ENCODE data around the gene TBX2.

The TBX2 gene

GRCh38 chr17:61404913-61405685, 5.5 kb downstream of the TBX2 start:
- Histone ChIP-seq H3K4me1 (ENCODE audit: control insufficient read depth, insufficient read depth, low read length) (peaks cover 20% of the 10 kb centered on the region), H3K9me3 (ENCODE audit: control insufficient read depth, insufficient read depth, low read depth, low read length) (no peaks in the 10 kb centered on the region), H3K4me3 (ENCODE audit: low read depth, low read length) (peak overlapping the region; percentile 41), H3K27ac (ENCODE audit: low read depth, low read length) (no peak overlapping the region), H3K36me3 (ENCODE audit: control insufficient read depth, insufficient read depth, low read length) (no peaks in the 10 kb centered on the region), H3K9ac (ENCODE audit: low read length) (no peak overlapping the region), H3K27me3 (ENCODE audit: control insufficient read depth, insufficient read depth, low read length) (peaks cover 100% of the 10 kb centered on the region)

GRCh38 chr17:61405686-61406536, 6.3 kb downstream of the TBX2 start:
- H3K36me3 ChIP-seq (ENCODE audit: control insufficient read depth, insufficient read depth, low read length), result no peaks in the 10 kb centered on the region
- no peaks in the 10 kb centered on the region for H3K9me3 ChIP-seq (ENCODE audit: control insufficient read depth, insufficient read depth, low read depth, low read length)
- H3K9ac ChIP-seq (ENCODE audit: low read length), result no peak overlapping the region
- no peak overlapping the region for H3K27ac ChIP-seq (ENCODE audit: low read depth, low read length)
- H3K4me1 ChIP-seq (ENCODE audit: control insufficient read depth, insufficient read depth, low read length), result peaks cover 20% of the 10 kb centered on the region
- peaks cover 100% of the 10 kb centered on the region for H3K27me3 ChIP-seq (ENCODE audit: control insufficient read depth, insufficient read depth, low read length)
- H3K4me3 ChIP-seq (ENCODE audit: low read depth, low read length), result peak overlapping the region; percentile 41; the same call in 1 of the 2 replicates

- no peak overlapping the region for H3K9ac ChIP-seq (ENCODE audit: low read length)
- peaks cover 100% of the 10 kb centered on the region for H3K27me3 ChIP-seq (ENCODE audit: control insufficient read depth, insufficient read depth, low read length)
- H3K4me1 ChIP-seq (ENCODE audit: control insufficient read depth, insufficient read depth, low read length), result peaks cover 20% of the 10 kb centered on the region
These were observed 6.8 kb downstream of the TBX2 start for GRCh38 chr17:61406537-61406845.

GRCh38 chr17:61406971-61407911, 7.6 kb downstream of the TBX2 start:
- Histone ChIP-seq H3K27me3 (ENCODE audit: control insufficient read depth, insufficient read depth, low read length) (peaks cover 100% of the 10 kb centered on the region), H3K4me1 (ENCODE audit: control insufficient read depth, insufficient read depth, low read length) (peaks cover 20% of the 10 kb centered on the region), H3K27ac (ENCODE audit: low read depth, low read length) (no peak overlapping the region), H3K9ac (ENCODE audit: low read length) (no peak overlapping the region), H3K36me3 (ENCODE audit: control insufficient read depth, insufficient read depth, low read length) (no peaks in the 10 kb centered on the region), H3K4me3 (ENCODE audit: low read depth, low read length) (no peak overlapping the region), H3K9me3 (ENCODE audit: control insufficient read depth, insufficient read depth, low read depth, low read length) (no peaks in the 10 kb centered on the region)

More at GRCh38 chr17:61406537-61406845, 6.8 kb downstream of the TBX2 start:
- Histone ChIP-seq H3K9me3 (ENCODE audit: control insufficient read depth, insufficient read depth, low read depth, low read length) (no peaks in the 10 kb centered on the region), H3K36me3 (ENCODE audit: control insufficient read depth, insufficient read depth, low read length) (no peaks in the 10 kb centered on the region), H3K4me3 (ENCODE audit: low read depth, low read length) (no peak overlapping the region), H3K27ac (ENCODE audit: low read depth, low read length) (no peak overlapping the region)

- H3K27me3 ChIP-seq (ENCODE audit: control insufficient read depth, insufficient read depth, low read length), result peaks cover 99% of the 10 kb centered on the region
- H3K4me3 ChIP-seq (ENCODE audit: low read depth, low read length), result 0 out of 2 replicates have a peak overlapping the region, but pooled peaks have one; percentile 39
- H3K4me1 ChIP-seq (ENCODE audit: control insufficient read depth, insufficient read depth, low read length), result peaks cover 23% of the 10 kb centered on the region
- H3K9ac ChIP-seq (ENCODE audit: low read length), result no peak overlapping the region
- no peaks in the 10 kb centered on the region for H3K36me3 ChIP-seq (ENCODE audit: control insufficient read depth, insufficient read depth, low read length)
- no peaks in the 10 kb centered on the region for H3K9me3 ChIP-seq (ENCODE audit: control insufficient read depth, insufficient read depth, low read depth, low read length)
- no peak overlapping the region for H3K27ac ChIP-seq (ENCODE audit: low read depth, low read length)
These were observed 8.8 kb downstream of the TBX2 start for GRCh38 chr17:61408151-61409041.

- Histone ChIP-seq H3K36me3 (ENCODE audit: control insufficient read depth, insufficient read depth, low read length) (no peaks in the 10 kb centered on the region), H3K27me3 (ENCODE audit: control insufficient read depth, insufficient read depth, low read length) (peaks cover 98% of the 10 kb centered on the region), H3K9ac (ENCODE audit: low read length) (no peak overlapping the region), H3K4me3 (ENCODE audit: low read depth, low read length) (peak overlapping the region; percentile 39), H3K27ac (ENCODE audit: low read depth, low read length) (no peak overlapping the region), H3K4me1 (ENCODE audit: control insufficient read depth, insufficient read depth, low read length) (peaks cover 14% of the 10 kb centered on the region), H3K9me3 (ENCODE audit: control insufficient read depth, insufficient read depth, low read depth, low read length) (no peaks in the 10 kb centered on the region)
These were observed 9.9 kb downstream of the TBX2 start for GRCh38 chr17:61409301-61410112.

GRCh38 chr17:61410141-61411010, 10.7 kb downstream of the TBX2 start:
- no peak overlapping the region for H3K27ac ChIP-seq (ENCODE audit: low read depth, low read length)
- H3K27me3 ChIP-seq (ENCODE audit: control insufficient read depth, insufficient read depth, low read length), result peaks cover 98% of the 10 kb centered on the region
- H3K9ac ChIP-seq (ENCODE audit: low read length), result no peak overlapping the region
- H3K36me3 ChIP-seq (ENCODE audit: control insufficient read depth, insufficient read depth, low read length), result no peaks in the 10 kb centered on the region
- H3K9me3 ChIP-seq (ENCODE audit: control insufficient read depth, insufficient read depth, low read depth, low read length), result no peaks in the 10 kb centered on the region
- peaks cover 6% of the 10 kb centered on the region for H3K4me1 ChIP-seq (ENCODE audit: control insufficient read depth, insufficient read depth, low read length)
- peak overlapping the region; percentile 77 for H3K4me3 ChIP-seq (ENCODE audit: low read depth, low read length)

GRCh38 chr17:61411011-61411260, 11.3 kb downstream of the TBX2 start:
- Histone ChIP-seq H3K27me3 (ENCODE audit: control insufficient read depth, insufficient read depth, low read length) (peaks cover 98% of the 10 kb centered on the region), H3K36me3 (ENCODE audit: control insufficient read depth, insufficient read depth, low read length) (no peaks in the 10 kb centered on the region), H3K4me1 (ENCODE audit: control insufficient read depth, insufficient read depth, low read length) (peaks cover 6% of the 10 kb centered on the region), H3K9me3 (ENCODE audit: control insufficient read depth, insufficient read depth, low read depth, low read length) (no peaks in the 10 kb centered on the region), H3K9ac (ENCODE audit: low read length) (peak overlapping the region; percentile 51), H3K27ac (ENCODE audit: low read depth, low read length) (no peak overlapping the region), H3K4me3 (ENCODE audit: low read depth, low read length) (peak overlapping the region; percentile 77)
